GM12872 (cell line): Measurements from ENCODE around the gene MIPEP.
"Not testable (repeated sequence)": the region's sequence is repeated elsewhere in the genome, so short reads cannot be mapped to it uniquely, and the experiment has no call there.

Experiments used
- CTCF ChIP-seq: IDR thresholded peaks from 3 replicates; pipeline ENCODE4 v1.5.1; 2011; ENCODE audit warnings: low read depth, mild to moderate bottlenecking, low read length, moderate library complexity; ENCODE audit not compliant: insufficient read depth

Gene MIPEP

GRCh38 chr13:23899555-23899954 lies 10.4 kb upstream of the MIPEP start:
- peak; percentile 61; the same call in 2 of the 3 replicates for TF ChIP-seq CTCF

GRCh38 chr13:23898101-23898500 lies 8.9 kb upstream of the MIPEP start:
- no peak for TF ChIP-seq CTCF

- TF ChIP-seq CTCF: not testable (repeated sequence)
Measured at GRCh38 chr13:23897452-23897919, 8.3 kb upstream of the MIPEP start, which contains the start of gene C1QTNF9B. Gene C1QTNF9B, minus strand, starts transcription at chr13:23897502.

- peak; percentile 52 for TF ChIP-seq CTCF
Measured at GRCh38 chr13:23889615-23890607, 711 bp upstream of the MIPEP start.

GRCh38 chr13:23883255-23883654 lies 5.9 kb downstream of the MIPEP start:
- no peak for TF ChIP-seq CTCF

- TF ChIP-seq CTCF: no peak
Measured at GRCh38 chr13:23877286-23877685, 11.9 kb downstream of the MIPEP start.

GRCh38 chr13:23876265-23876664 lies 12.9 kb downstream of the MIPEP start:
- peak; percentile 46; the same call in 1 of the 3 replicates for TF ChIP-seq CTCF
